GM15510 (cell line): Measurements from ENCODE around the gene PCDHGC5.

ENCODE experiments used
- POLR2A ChIP-seq: IDR thresholded peaks from 3 replicates; pipeline ENCODE4 v1.6.1; 2011; ENCODE audit warnings: borderline replicate concordance; ENCODE audit not compliant: insufficient read length; ENCODE audit errors: extremely low read depth

PCDHGC5 gene

GRCh38 chr5:141488591-141489561 lies at the start of gene PCDHGC5:
Gene PCDHGC5, plus strand, starts transcription at chr5:141489081. Its CDS starts 160 bp downstream, at chr5:141489241.
- no peak for TF ChIP-seq POLR2A

GRCh38 chr5:141439411-141440141 lies 49.3 kb upstream of the PCDHGC5 start:
- TF ChIP-seq POLR2A, result no peak

DNA sequence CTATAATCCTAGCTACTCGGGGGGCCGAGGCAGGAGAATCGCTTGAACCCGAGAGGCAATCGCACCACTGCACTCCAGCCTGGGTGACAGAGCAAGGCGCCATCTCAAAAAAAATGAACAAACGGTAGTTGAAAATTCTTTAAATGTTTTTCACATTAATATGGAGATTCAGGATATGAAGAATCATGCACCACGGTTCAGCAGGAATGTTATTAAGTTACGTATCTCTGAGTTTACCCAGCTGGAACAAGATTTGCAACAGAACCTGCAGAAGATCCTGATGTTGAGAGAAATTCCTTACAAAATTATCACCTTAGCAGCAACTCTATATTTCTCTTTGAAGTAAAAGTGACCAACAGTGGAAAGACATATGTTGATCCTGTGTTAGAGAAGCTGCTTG lies 48.5 kb upstream of the PCDHGC5 start:
- no peak for TF ChIP-seq POLR2A

- no peak for TF ChIP-seq POLR2A
These were observed 47.2 kb upstream of the PCDHGC5 start for GRCh38 chr5:141441571-141442170.

GRCh38 chr5:141465351-141465750 lies 23.5 kb upstream of the PCDHGC5 start:
- no peak for TF ChIP-seq POLR2A

- peak; percentile 36 for TF ChIP-seq POLR2A
These were observed 13.2 kb upstream of the PCDHGC5 start, which contains the start of gene PCDHGC3 for GRCh38 chr5:141475625-141476131. Gene PCDHGC3, plus strand, starts transcription at chr5:141475966. Its CDS starts 151 bp downstream, at chr5:141476117.

GRCh38 chr5:141476132-141476911 lies 12.6 kb upstream of the PCDHGC5 start:
- TF ChIP-seq POLR2A, result no peak

DNA sequence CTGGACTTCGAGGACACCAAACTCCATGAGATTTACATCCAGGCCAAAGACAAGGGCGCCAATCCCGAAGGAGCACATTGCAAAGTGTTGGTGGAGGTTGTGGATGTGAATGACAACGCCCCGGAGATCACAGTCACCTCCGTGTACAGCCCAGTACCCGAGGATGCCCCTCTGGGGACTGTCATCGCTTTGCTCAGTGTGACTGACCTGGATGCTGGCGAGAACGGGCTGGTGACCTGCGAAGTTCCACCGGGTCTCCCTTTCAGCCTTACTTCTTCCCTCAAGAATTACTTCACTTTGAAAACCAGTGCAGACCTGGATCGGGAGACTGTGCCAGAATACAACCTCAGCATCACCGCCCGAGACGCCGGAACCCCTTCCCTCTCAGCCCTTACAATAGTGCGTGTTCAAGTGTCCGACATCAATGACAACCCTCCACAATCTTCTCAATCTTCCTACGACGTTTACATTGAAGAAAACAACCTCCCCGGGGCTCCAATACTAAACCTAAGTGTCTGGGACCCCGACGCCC lies 11.8 kb upstream of the PCDHGC5 start:
- TF ChIP-seq POLR2A, result no peak

GRCh38 chr5:141477815-141478214 lies 11.1 kb upstream of the PCDHGC5 start:
- no peak for TF ChIP-seq POLR2A

- no peak for TF ChIP-seq POLR2A
These were observed 10.4 kb upstream of the PCDHGC5 start for GRCh38 chr5:141478321-141478945.

DNA sequence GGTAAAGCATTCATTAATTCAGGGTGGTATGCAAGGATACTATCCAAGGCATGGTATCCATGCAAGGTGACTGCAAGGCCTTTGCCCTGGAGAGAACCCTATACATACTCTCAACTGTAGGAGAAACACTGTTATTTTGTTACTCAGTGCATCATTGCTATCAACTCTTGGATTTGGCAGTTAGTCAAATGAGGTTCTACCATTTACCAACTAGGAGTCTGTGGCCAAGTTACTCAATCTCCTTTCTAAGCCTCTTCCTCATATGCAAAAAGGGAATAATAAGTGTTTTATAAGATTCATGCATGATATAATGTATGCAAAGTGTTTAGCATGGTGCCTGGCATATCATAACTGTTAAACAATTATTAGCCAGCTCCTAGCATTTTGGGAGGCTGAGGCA lies 9.1 kb upstream of the PCDHGC5 start:
- TF ChIP-seq POLR2A, result no peak

GRCh38 chr5:141483902-141484301 lies 5.0 kb upstream of the PCDHGC5 start:
- TF ChIP-seq POLR2A, result no peak

DNA sequence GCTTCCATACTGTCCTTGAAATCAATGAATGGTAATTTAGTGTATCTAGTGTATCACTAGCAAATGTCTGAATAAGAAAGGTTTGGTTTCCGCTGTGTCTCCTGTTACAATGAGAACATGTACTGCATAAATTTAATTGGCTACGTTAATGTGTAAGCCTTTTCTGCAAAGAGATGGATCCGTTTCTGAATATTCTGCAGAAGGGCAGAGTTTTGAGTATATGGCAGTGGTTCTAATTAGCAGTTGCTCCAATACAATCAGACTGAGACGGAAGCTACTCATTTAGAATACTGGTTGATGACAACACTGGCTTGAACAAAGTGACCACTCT lies 4.6 kb upstream of the PCDHGC5 start:
- no peak for TF ChIP-seq POLR2A
